ENCODE measurements around the gene SUGP1. TPM values are rescaled to one million over a fixed set of nuclear protein-coding genes. Genes with fewer than 3 reads are reported as not detected.

SUGP1 gene
- polyA plus RNA-seq, 3 donors: 17.4 to 38.8 (median 18.1) TPM

GRCh38 chr19:19356500-19356899 lies 36.2 kb upstream of the SUGP1 start:
- H3K27me3 Mint-ChIP-seq (ENCODE audit: low read depth in 3 of 3): peaks cover 0 to 1% (median 0%) of the 10 kb centered on the region in 3 donors
- H3K36me3 Mint-ChIP-seq: peaks cover 58 to 72% of the 10 kb centered on the region in 2 donors
- Histone ChIP-seq H3K4me1 (ENCODE audit: control insufficient read depth in 1 of 2, insufficient read depth in 2 of 2, low read length in 2 of 2) (peaks cover 0 to 7% of the 10 kb centered on the region in 2 donors), H3K9ac (ENCODE audit: insufficient read depth, low read length, poor library complexity, severe bottlenecking) (no peak overlapping the region), H3K4me2 (replicated peaks; ENCODE audit: extremely low read depth, low read length, poor library complexity, severe bottlenecking) (no peak overlapping the region), H3K4me3 (replicated peaks in 1 of 3; ENCODE audit: low read depth in 2 of 3, low read length in 3 of 3) (no peak overlapping the region), H4K20me1 (ENCODE audit: insufficient read depth, low read length) (peaks cover 3% of the 10 kb centered on the region), H2AFZ (ENCODE audit: insufficient read depth, low read depth, low read length, poor library complexity, severe bottlenecking) (no peak overlapping the region), H3K36me3 (replicated peaks in 1 of 2; ENCODE audit: control insufficient read depth in 1 of 2, insufficient read depth in 2 of 2, low read length in 2 of 2) (peaks cover 58 to 63% of the 10 kb centered on the region in 2 donors), H3K9me3 (replicated peaks in 1 of 2; ENCODE audit: control insufficient read depth in 1 of 2, insufficient read depth in 1 of 2, low read length in 2 of 2) (no peaks in the 10 kb centered on the region), H3K79me2 (ENCODE audit: insufficient read depth, low read length) (no peaks in the 10 kb centered on the region), H3K27me3 (ENCODE audit: control insufficient read depth in 2 of 2, insufficient read depth in 2 of 2, low read length in 2 of 2) (no peaks in the 10 kb centered on the region), H3K27ac (ENCODE audit: low read depth in 1 of 2, low read length in 2 of 2) (no peak overlapping the region)
- peaks cover 6% of the 10 kb centered on the region for H3K4me1 Mint-ChIP-seq
- WGBS (ENCODE audit: insufficient coverage): 97% methylated on average over 10 of the region's 11 CpGs
- intact Hi-C loops (cut with micrococcal nuclease): no loop called here
- no peaks in the 10 kb centered on the region for H3K9me3 Mint-ChIP-seq
- H3K4me3 Mint-ChIP-seq: no peak overlapping the region
- peak overlapping the region in 1 of 7 donors; percentile 35 for H3K27ac Mint-ChIP-seq
- DNase-seq: no peak
- TF ChIP-seq, protein P1, sequence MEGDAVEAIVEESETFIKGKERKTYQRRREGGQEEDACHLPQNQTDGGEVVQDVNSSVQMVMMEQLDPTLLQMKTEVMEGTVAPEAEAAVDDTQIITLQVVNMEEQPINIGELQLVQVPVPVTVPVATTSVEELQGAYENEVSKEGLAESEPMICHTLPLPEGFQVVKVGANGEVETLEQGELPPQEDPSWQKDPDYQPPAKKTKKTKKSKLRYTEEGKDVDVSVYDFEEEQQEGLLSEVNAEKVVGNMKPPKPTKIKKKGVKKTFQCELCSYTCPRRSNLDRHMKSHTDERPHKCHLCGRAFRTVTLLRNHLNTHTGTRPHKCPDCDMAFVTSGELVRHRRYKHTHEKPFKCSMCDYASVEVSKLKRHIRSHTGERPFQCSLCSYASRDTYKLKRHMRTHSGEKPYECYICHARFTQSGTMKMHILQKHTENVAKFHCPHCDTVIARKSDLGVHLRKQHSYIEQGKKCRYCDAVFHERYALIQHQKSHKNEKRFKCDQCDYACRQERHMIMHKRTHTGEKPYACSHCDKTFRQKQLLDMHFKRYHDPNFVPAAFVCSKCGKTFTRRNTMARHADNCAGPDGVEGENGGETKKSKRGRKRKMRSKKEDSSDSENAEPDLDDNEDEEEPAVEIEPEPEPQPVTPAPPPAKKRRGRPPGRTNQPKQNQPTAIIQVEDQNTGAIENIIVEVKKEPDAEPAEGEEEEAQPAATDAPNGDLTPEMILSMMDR (IDR thresholded peaks at IDR 0.05): no peak

DNA sequence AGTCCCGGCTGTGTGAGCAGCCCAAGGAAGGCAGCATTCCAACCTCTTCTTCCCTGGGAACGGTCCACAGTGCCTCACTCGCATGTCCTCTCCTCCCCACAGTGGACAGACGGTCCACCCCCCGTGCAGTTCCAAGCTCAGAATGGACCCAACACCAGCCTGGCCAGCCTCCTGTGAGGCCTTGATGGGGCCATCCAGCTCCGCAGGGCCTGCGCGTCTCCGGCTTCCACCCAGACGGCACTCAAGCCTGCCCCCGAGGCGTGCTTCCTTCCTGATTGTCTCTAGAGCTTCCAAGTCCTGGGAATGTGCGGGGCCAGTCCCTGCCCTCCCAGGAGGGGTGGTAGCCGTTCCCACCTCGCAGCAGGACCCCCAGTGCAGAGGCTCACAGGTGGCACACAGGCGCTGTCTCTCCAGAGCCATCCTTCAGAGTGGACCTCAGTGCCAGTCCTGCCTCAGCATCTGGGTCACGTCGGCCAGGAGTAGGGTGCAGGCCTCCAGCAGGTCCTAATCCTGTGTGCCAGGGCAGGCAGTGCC lies 35.4 kb upstream of the SUGP1 start:
- intact Hi-C loops (cut with micrococcal nuclease): no loop called here
- no peaks in the 10 kb centered on the region for H3K4me1 Mint-ChIP-seq
- H3K36me3 ChIP-seq (replicated peaks in 1 of 2; ENCODE audit: control insufficient read depth in 1 of 2, insufficient read depth in 2 of 2, low read length in 2 of 2): peaks cover 66 to 71% of the 10 kb centered on the region in 2 donors

More for the DNA sequence above, 35.4 kb upstream of the SUGP1 start:
- Mint-ChIP-seq H3K36me3 (peaks cover 58 to 80% of the 10 kb centered on the region in 2 donors), H3K27ac (peak overlapping the region in 1 of 7 donors; percentile 37), H3K4me3 (no peak overlapping the region), H3K27me3 (ENCODE audit: low read depth in 3 of 3) (peaks cover 0 to 1% (median 0%) of the 10 kb centered on the region in 3 donors), H3K9me3 (no peaks in the 10 kb centered on the region)
- no peak overlapping the region for H3K4me3 ChIP-seq (replicated peaks in 1 of 3; ENCODE audit: low read depth in 2 of 3, low read length in 3 of 3)
- no peaks in the 10 kb centered on the region for H3K79me2 ChIP-seq (ENCODE audit: insufficient read depth, low read length)
- H3K9me3 ChIP-seq (replicated peaks in 1 of 2; ENCODE audit: control insufficient read depth in 1 of 2, insufficient read depth in 1 of 2, low read length in 2 of 2): no peaks in the 10 kb centered on the region
- H3K4me2 ChIP-seq (replicated peaks; ENCODE audit: extremely low read depth, low read length, poor library complexity, severe bottlenecking): no peak overlapping the region
- H2AFZ ChIP-seq (ENCODE audit: insufficient read depth, low read depth, low read length, poor library complexity, severe bottlenecking): no peak overlapping the region
- WGBS (ENCODE audit: insufficient coverage): 94% methylated on average over 18 of the region's 18 CpGs
- TF ChIP-seq, protein P1 (IDR thresholded peaks at IDR 0.05): no peak
- no peak overlapping the region for H3K27ac ChIP-seq (ENCODE audit: low read depth in 1 of 2, low read length in 2 of 2)
- peaks cover 3% of the 10 kb centered on the region for H4K20me1 ChIP-seq (ENCODE audit: insufficient read depth, low read length)
- no peaks in the 10 kb centered on the region for H3K4me1 ChIP-seq (ENCODE audit: control insufficient read depth in 1 of 2, insufficient read depth in 2 of 2, low read length in 2 of 2)
- DNase-seq: no peak
- no peak overlapping the region for H3K9ac ChIP-seq (ENCODE audit: insufficient read depth, low read length, poor library complexity, severe bottlenecking)
- no peaks in the 10 kb centered on the region for H3K27me3 ChIP-seq (ENCODE audit: control insufficient read depth in 2 of 2, insufficient read depth in 2 of 2, low read length in 2 of 2)

All from CD14-positive monocyte (primary cell).